NOMO-1 treated with DMSO at 0.1 percent for 48 hours (cell line): ENCODE data around the gene NHEJ1.

Experiments
- DNase-seq: peaks from one replicate; lab custom pipeline; 2025; ENCODE audit not compliant: unreplicated experiment; lab: John Stamatoyannopoulos, UW

The NHEJ1 gene

DNA sequence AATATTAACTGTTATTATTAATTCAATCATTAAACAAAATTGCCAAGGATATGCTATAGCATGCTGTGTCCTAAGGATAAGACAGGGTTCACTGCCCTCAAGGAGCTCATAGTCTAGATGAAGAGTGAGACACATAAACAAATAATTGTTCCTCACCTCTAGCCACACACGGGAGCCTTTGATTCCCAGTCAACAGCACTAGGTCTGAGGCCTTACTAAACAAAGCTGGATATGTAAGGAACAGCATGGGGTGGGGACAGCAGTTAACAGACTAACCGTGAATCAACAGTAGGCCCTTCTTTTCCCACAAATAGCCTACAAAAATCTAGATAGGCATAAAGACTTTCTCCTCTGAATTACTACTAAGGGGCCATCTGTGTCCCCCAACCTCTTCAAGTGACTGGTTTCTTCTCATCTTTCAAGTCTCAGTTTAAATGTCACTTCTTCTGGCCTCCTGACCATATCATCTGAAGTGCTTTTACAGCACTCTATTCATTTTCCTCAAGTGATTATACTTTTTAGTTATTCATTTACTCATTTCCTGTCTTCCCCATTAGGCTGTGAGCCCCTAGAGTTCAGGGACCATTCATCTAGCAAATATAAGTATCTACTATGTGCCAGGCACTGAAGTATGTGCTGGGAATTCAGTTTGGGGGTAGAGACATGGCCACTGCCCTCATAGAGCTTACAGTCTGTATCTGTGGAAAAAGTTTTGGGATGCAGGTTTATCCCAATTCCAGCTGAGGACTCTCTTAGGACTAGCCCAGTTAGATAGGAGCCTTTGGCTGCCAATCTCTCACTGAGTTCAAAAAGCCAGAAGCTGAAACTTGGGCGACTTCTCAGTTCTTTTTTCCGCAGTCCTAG is 69.9 kb downstream of the NHEJ1 start:
- no peak for DNase-seq

DNA sequence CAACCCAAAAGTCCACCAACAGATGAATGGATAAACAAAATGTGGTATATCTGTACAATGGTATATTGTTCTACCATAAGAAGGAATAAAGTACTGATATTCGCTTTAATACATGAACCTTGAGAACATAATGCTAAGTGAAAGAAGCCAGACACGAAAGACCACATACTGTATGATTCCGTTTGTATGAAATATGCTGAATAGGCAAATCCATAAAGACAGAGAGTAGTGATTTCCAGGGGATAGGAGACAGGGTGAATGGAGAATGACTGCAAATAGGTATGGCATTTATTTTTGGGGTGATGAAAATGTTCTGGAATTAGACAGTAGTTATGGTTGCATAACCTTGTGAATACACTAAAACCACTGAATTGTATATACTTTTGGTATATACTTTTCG is 71.3 kb downstream of the NHEJ1 start:
- DNase-seq: no peak

DNA sequence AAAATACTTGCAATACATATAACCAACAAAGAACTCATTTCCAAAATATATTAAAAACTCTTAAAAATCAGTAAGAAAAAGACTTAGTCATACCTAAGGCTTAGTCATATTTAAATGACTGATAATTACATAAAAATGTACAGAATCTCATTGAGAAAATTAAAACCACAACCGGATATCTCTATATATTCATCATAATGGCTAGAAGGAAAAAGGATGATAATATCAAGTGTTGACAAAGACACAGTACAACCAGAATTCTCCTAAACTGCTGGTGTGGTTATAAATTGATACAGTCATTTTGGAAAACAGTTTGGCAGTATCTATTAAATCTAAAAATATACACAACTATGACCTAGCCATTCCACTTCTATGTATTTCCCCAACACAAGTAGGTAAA is 72.8 kb downstream of the NHEJ1 start:
- no peak for DNase-seq

DNA sequence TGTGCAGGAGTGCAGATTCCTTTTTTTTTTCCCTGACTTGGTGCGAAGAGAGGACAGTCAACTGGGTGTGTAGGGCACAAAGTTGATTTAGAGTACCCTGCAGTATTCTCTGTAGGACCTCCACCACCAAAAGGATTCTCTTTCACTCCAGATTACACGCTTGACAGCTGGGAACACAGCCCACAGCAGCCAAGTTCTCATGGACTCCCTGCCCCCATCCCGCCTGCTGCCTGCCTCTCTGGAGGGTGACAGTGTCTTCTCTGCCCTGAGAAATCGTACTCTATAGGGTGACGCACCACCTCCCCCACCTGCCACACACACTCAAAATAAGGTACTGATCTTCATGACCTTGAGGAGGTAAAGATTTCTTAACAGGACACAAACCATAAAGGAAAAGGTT is 73.3 kb downstream of the NHEJ1 start:
- DNase-seq: no peak

DNA sequence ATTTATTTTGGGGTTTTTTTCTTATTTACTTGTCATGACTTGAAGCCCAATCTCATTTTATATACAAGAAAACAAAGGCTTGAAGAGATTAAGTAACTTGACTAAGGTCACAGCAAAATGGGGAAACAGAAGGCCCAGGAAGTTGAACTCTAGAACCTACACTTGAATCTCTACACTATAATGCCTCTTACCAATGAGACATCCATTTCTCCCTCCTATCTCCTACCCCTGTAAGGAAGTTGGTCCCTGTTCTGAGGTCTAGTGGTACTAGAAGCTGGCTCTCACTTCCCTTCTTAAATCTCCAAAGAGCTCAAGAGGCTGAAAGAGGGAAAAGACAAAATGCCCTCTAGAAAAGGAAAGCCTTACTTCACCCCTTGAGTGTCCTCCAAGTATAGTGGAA is 74.4 kb downstream of the NHEJ1 start:
- peak; percentile 43 for DNase-seq

DNA sequence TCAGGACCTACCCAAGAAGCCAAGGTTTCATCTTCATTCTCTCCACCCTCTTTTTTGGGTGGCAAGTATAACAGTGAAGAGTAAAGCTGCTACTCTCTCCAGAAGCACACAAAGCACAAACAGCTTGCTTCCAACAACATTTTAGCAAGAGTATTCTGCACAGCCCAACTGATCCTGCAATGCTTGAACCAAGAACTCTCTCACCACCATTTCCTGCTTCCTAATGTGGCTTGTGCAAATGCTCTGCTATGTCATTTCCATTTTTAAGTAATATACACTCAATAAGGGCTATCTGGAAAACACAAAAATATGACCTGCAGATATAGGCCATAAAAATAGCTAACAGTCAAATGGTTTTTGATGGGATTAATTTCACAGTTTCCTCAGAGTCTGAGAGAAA is 75.8 kb downstream of the NHEJ1 start:
- DNase-seq: peak; percentile 15

DNA sequence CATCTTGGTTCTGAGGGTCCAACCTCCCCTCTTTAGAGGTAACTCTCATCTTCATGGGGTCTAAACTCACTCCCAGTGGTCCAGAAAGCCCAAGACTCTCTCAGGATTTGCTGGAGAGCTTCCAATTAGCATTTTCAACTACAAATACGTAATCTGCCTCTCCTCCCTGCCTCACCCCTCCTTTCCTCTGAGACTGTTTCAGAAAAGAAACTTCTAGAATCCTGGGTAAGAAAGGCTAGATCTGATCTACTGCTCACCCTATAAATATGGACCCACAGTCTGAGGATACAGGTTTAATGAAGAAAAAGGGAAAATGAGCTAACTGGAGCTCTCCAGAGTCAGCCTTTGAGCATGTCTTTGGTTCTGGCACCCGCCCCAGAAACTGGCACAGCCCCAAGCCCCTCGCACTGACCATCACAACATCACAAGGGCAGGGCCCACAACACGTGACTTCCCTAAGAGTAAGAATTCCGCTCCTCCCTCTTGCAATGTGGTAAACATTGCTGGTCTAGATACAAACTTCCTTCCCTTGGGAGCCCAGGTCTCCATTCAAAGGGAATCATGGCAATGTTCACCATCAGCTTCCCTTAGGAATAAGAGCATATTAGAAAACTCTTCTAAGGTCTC is 78.2 kb downstream of the NHEJ1 start:
- no peak for DNase-seq

DNA sequence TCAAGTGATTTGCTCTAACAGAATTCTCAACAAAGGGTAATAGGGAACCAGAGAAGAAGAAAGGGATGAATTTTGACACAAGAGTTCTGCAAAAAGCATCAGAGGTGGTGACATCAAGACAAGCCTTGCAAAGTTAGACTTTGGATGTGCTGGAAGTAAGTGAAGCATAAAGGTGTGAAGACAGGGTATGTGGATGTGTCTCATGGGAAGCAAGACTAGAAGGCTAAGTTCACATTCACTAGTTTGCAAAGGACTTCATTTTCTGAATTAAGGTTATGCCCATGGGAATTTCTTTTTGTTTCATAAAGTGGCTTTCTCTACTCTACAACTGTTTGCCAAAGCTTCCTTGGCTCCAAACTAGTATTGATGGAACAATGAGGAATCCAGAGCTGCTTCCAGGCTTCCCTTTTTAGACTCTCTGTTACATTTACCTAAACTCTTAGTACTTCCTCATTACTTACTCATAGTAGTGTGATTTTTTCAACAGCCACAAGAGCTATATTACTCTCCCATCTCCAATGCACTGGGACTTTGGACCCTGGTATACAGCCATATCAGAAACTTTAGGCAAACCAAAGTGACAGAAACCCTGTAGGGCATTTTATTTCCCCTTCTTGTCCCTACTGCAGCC is 78.8 kb downstream of the NHEJ1 start:
- DNase-seq: peak; percentile 65

DNA sequence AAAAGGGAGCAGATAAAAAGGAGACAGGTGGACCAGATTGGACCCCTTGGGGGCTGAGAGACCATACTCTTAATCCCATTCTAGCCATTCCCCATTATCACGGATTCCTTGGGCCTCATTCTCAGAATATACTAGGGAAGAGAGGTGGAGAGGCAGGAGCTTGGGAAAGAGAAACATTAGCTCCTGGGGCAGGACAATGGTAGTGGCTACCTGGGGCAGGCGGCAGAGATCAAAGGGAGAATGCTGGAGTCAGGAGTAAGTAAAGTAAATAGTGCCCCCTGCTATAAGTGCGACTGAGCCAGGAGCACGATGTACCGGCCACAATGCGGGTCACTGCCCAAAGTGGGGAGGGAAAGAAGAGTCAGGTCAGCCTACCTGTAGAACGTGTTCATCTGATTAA is 79.5 kb downstream of the NHEJ1 start:
- no peak for DNase-seq

DNA sequence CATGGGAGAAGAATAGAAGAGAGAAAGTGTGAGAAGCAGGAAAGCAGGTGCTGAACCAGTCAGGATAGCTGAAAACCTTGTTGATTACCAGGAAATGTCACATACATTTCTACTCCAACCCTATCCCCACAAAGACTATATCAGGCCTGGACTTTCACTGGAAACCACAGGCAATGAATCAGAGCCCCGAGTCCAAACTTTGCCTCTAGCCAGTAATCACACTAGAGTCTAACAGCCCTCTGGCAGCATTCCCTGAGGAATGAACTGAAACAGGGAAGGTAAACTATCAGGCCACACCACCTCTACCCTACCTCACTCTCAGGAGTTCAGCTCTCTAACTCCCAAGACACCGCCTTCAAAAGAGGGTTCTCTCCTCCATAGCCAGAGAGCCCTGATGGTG is 81.2 kb downstream of the NHEJ1 start:
- no peak for DNase-seq

DNA sequence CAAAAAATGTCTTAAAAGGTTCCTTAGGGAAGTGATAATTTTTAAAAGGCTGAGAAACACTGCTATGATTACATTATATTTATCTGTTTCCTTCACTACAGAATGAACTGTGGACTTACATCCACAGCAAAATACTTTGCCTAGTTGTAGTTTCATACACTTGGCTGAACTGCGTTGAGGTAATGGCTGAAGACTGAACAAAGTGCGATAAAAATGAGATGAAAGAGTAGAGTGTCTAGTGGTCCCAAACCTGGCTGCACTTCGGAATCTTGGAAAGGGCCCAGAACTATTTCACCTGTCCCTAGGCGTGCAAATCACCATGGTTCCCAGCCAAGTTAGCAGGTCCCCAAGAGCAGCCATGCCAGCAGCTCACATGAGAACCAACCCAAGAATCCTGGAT is 81.7 kb downstream of the NHEJ1 start:
- DNase-seq: no peak

DNA sequence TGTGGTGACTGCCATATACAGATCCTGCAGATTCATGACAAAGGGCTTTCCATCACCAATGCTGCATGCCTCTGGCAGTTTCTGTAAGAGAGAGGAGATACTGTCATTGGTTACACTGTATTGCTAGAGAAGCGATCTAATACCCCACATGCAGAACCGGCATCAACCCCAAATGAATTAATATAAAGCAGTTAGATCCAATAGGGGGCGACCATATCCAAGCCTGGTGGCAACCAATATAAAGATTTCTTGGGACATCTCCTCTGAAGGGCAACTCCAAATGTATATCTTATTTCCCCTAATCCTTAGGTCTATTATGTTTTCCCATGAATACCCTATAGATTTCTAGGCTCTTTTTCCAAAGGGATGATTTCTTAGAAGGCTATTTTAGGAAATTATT is 82.5 kb downstream of the NHEJ1 start:
- DNase-seq: no peak

DNA sequence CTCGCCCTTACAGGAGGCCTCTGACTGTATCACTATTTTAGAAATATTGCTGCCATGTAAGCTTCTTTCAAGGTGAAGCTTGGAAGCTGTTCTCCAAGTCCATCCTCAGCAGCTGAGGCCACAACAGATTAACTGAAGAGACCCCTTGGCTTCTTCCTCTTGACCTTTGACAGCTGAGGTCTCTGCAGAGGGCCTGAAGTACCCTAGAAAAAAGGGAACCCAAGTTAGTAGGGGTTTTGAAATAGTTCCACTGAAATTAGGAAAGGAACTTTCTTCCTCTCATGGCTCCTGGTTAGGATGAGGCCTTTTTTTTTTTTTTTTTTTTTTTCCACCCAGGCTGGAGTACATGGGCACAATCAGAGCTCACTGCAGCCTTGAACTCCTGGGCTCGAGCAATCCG is 84.4 kb downstream of the NHEJ1 start:
- peak; percentile 44 for DNase-seq

DNA sequence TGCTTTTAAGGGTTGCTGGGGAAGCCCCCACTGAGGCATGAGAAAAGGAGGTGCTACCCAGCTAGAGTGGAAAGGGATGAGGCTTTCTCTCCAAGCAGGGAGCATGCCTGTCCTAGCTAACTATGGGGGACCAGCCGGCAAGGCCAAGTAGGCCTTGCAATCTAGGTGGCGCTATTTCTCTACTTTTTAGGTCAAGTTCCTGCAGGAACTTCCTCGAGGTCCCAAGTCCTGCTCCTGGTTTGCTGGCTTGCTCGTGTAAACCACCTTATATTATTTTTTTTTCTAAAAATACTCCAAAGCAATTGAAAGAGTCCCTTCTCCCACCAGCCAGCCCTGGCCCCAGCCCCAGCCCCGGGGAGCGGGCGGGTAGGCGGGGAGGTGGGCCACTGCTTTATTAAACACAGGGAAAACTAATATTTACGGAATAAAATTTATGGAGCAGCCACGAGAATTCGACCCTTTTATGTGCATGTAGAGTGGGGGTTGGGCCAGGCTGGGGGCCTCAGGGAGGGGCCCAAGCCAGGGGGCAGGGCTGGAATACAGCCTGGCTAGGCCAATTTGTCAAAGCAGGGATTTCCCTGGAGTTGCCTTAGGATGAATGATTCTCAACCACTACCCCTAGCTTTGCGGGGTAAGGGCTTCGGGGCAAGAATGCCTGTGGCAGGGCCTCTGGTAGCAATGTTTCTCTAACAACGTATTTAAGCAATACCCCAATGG is 87.0 kb downstream of the NHEJ1 start:
- DNase-seq: peak; percentile 47

DNA sequence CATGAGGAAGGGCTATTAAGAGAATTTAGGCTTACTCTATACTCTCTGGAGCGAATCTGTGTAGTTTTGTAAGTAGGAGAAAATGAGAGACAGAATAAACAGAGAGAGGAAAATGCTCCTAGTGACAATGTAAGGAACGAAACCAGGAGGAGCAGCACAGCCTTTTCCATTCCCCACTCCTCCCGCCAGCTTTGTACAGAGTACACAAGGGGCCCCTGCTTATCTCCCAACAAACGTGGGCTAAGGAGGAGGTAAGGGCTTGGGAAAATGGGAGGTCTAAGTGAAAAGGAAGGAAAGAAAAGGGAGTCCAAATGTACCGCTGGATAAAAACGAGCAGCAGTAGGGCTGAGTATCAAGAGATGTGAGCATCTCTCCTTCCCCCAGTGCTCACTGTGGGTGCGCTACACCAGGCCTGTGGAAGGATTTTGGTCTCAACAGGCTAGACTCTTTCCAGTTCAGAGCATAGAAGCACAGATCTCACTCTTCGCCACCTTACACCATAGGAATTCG is 87.8 kb downstream of the NHEJ1 start:
- DNase-seq: no peak

DNA sequence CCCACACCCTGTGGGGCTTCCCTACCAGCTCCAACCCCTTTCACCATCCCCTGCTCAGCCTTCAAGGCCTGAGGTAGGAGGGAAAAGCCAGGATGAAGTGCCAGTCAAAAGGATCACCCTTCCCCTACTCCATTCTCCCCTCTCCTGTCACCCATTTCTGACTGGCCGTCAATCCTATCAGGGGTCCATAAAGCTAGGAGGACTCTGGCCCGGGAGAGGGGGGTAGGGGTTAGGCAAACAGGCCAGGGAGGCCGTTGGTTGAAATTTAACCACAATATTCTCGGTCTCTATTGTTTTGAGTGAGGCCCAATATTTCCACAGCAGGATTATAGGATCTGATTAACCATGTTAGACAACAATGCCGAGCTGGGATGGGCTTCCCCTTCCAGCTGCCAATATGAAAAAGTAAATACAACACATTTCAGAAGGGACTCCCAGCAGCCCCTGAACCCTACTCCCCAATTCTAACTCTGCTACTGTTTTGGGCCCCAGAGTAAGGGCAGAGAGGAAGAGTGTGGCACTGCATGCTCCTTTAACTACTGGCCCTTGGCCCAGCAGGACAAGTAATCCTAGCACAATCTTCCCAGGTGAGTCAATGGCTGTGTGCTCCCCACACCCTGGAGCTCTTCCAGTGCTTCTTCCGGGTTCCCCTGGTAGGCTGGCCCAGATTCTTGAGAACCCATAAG is 89.3 kb downstream of the NHEJ1 start:
- no peak for DNase-seq

DNA sequence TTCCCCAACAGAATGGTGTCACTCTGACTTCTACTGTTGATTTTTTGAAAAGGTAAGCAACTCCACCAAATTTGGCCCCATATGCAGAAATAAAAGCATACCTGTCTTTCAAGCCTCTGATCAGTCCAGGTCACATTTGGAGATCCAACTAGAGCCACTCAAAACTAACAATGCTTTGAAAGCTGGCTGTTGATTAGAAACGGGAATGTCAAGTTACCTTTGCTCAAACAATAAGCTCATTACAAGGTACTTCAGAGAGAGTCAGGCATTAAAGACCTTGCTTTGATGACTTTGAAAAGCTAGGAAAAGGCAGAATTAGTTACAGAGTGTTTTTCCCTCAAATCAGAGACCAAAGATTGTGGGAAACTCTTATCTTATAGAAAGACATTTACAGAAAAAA is 95.1 kb downstream of the NHEJ1 start:
- no peak for DNase-seq

DNA sequence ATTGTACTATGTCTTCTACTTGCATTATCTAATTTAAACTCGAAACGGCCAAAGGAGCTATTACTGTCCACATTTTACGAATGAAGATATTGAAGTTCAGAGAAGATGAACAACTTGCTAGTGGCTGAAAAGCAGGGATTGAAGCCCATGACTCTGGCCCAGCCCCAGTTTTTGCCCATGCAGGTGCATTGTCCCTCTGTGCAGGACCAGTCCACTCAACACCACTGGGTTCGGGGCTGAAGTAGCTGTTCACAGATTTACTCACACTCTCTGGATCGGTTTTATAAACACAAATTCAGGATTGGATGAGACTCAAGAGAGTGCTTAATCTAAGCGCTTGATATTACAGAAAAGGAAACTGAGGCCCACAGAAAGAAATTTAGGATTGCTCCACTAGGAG is 98.5 kb downstream of the NHEJ1 start:
- no peak for DNase-seq

DNA sequence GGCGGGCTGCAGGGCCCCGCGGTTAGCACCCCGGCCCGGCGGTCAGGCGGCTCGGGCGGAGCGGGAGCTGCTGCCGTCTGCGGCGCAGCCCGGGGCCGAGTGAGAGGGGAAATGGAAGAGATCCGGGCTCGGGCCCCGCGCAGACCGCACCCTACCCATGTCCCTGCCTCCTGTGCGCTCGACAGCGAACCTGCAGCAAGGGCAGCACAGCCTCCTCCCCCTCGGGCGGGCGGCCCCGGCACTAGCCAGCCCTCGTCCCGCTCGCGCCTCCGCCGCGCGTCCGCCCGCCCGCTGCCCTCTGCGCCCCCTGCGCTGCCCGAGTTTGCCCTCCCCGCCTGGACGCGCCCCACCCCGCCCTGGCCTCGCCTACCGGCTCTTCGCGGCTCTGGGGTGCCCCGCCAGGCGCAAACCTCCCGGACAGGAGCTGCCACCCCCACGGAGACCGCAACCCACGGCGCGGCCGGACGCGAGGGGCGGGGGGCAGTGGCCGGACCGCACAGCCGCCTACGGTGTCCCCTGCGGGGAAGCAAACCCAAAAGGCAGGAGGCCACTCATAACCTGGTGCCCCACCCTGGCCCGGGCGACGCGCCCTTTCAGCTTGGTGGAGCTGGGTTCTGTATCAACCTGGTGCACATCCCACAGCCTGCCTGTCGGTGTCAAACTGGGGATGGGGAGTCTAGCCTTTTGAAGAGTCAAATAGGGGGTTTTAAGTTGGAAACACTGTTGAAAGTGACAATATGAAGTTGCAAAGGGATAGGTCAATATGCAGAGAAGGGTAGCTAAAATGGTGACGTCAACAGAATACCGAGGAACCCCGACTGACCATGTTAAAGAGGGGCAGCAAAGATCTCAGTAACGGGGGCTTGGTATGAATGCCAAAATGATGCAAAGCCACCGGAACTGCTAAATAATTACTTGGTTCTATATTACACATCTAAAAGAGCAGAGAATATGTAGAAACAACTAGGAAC is 99.5 kb downstream of the NHEJ1 start, which contains the start of gene IHH:
Gene IHH, minus strand, starts transcription at position 101 of the 971 bp plus-strand sequence. CDS start 454 bp downstream, outside the sequence.
- DNase-seq: peak; percentile 27
